Measurements from ENCODE around the gene RAD9A.

DNA sequence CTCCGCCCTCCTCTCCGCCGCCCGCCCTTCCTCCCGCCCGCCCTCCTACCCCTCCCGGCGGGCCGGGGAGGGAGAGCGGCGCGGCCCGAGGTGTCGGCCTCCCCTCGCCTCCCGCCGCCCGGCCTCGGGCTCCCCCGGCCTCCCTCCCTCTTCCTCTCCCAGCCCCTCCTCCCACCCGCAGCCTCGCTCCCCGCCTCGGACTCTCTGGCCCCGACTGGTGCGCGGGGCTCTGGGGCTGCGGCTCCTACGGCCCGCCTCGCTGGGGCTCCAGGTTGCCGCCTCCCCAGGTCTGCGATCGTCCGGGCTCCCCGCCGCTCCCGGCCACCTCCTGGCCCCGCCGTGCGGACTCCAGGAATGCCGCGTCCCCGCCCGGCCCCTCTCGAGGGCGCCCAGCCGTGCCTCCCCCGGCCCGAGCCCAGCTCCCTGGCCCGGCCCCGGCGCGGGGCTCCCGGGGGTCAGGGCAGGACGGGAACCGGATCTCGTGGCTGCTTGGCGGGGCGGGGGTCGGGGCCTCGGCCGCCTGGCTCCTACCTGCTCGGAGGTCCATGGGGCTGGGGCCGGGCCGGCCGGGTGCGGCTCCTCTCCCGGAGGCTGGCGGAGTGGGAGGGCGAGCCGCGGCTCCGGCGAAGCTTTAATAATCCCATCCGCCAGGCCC lies 18.7 kb upstream of the RAD9A start, which contains the start of gene CLCF1:
- TF ChIP-seq POLR2A (IDR thresholded peaks at IDR 0.05; ENCODE audit: low read length) (no peak), GATA1 (IDR thresholded peaks at IDR 0.05; ENCODE audit: low read depth, low read length) (no peak)

Data from erythroblast (primary cell).